Large intestine (tissue), 3 donors: ENCODE measurements around the gene TRIM33. TPM values are rescaled to one million over a fixed set of nuclear protein-coding genes. Genes with fewer than 3 reads are reported as not detected.
"Not testable (repeated sequence)": the region's sequence is repeated elsewhere in the genome, so short reads cannot be mapped to it uniquely, and the experiment has no call there.

ENCODE experiments used
- DNase-seq, 2 donors: peaks; one replicate each; pipeline versions ENCODE4 v3.0.0 to v3.0.0-alpha.2; 2013
- H3K27ac ChIP-seq: one replicate; pipeline ENCODE4 v1.5.1; 2013; ENCODE audit warnings: low read length
- H3K27me3 ChIP-seq: 2 replicates; pipeline ENCODE4 v1.6.1; 2013; ENCODE audit warnings: low read length; ENCODE audit not compliant: control insufficient read depth, insufficient read depth
- H3K36me3 ChIP-seq: 2 replicates; pipeline ENCODE4 v1.6.1; 2013; ENCODE audit warnings: low read length; ENCODE audit not compliant: control insufficient read depth, insufficient read depth
- H3K4me1 ChIP-seq: one replicate; pipeline ENCODE4 v1.6.1; 2013; ENCODE audit warnings: low read length; ENCODE audit not compliant: control insufficient read depth, insufficient read depth
- H3K4me3 ChIP-seq: one replicate; pipeline ENCODE4 v1.5.1; 2013; ENCODE audit warnings: low read length
- H3K9me3 ChIP-seq: one replicate; pipeline ENCODE4 v1.6.1; 2013; ENCODE audit warnings: mild to moderate bottlenecking, low read depth, low read length, moderate library complexity; ENCODE audit not compliant: control insufficient read depth
- WGBS: methylation state at CpG from one replicate; pipeline ENCODE4 v1.1.5; 2013; ENCODE audit warnings: low lambda C conversion rate; ENCODE audit not compliant: insufficient coverage; 5-methylcytosine and 5-hydroxymethylcytosine counted together
- polyA plus RNA-seq: library from polyadenylated mRNA; unstranded; fragments of 120-200 nt; gene quantifications from one replicate; pipeline ENCODE4 v1.2.1, GENCODE V29; 2013

The TRIM33 gene
- polyA plus RNA-seq, 1 donor: 27.2 TPM

- Histone ChIP-seq H3K27ac (no peak overlapping the region), H3K27me3 (no peaks in the 10 kb centered on the region), H3K9me3 (no peaks in the 10 kb centered on the region), H3K4me1 (no peaks in the 10 kb centered on the region), H3K4me3 (no peak overlapping the region), H3K36me3 (peaks cover 34% of the 10 kb centered on the region)
- no peak for DNase-seq
- WGBS: 67% methylated on average over 1 of the region's 1 CpG
Measured at GRCh38 chr1:114428083-114428754, 82.8 kb downstream of the TRIM33 start.

GRCh38 chr1:114427612-114428011 lies 83.4 kb downstream of the TRIM33 start:
- Histone ChIP-seq H3K9me3 (no peaks in the 10 kb centered on the region), H3K4me3 (no peak overlapping the region), H3K27ac (no peak overlapping the region), H3K36me3 (peaks cover 34% of the 10 kb centered on the region), H3K27me3 (no peaks in the 10 kb centered on the region), H3K4me1 (no peaks in the 10 kb centered on the region)
- WGBS: no CpG with 5 or more reads among the region's 3 CpGs
- DNase-seq: no peak

GRCh38 chr1:114423455-114423854 lies 87.5 kb downstream of the TRIM33 start:
- no peaks in the 10 kb centered on the region for H3K4me1 ChIP-seq
- no peak overlapping the region for H3K4me3 ChIP-seq
- WGBS: 90% methylated on average over 2 of the region's 7 CpGs
- H3K36me3 ChIP-seq: peaks cover 59% of the 10 kb centered on the region
- DNase-seq: no peak
- H3K27me3 ChIP-seq: no peaks in the 10 kb centered on the region
- no peak overlapping the region for H3K27ac ChIP-seq
- H3K9me3 ChIP-seq: no peaks in the 10 kb centered on the region

GRCh38 chr1:114418948-114419347 lies 92.1 kb downstream of the TRIM33 start:
- peaks cover 57% of the 10 kb centered on the region for H3K36me3 ChIP-seq
- not testable (repeated sequence) for H3K4me3 ChIP-seq, DNase-seq, H3K27me3 ChIP-seq, H3K27ac ChIP-seq, H3K4me1 ChIP-seq, H3K9me3 ChIP-seq
- WGBS: no CpG with 5 or more reads among the region's 7 CpGs

- H3K27me3 ChIP-seq: no peaks in the 10 kb centered on the region
- H3K4me1 ChIP-seq: no peaks in the 10 kb centered on the region
- peak in 1 of 2 donors; percentile 3 for DNase-seq
- H3K9me3 ChIP-seq: no peaks in the 10 kb centered on the region
- WGBS: 88% methylated on average over 3 of the region's 4 CpGs
- no peak overlapping the region for H3K4me3 ChIP-seq
- no peak overlapping the region for H3K27ac ChIP-seq
- H3K36me3 ChIP-seq: peaks cover 20% of the 10 kb centered on the region
Measured at GRCh38 chr1:114397601-114398000, 113.4 kb downstream of the TRIM33 start.

- Histone ChIP-seq H3K4me1 (no peaks in the 10 kb centered on the region), H3K36me3 (peaks cover 22% of the 10 kb centered on the region), H3K27me3 (no peaks in the 10 kb centered on the region), H3K4me3 (no peak overlapping the region), H3K27ac (no peak overlapping the region), H3K9me3 (no peaks in the 10 kb centered on the region)
- WGBS: 100% methylated on average over 1 of the region's 1 CpG
- DNase-seq: no peak
Measured at GRCh38 chr1:114395863-114396262, 115.1 kb downstream of the TRIM33 start.

GRCh38 chr1:114390960-114391359 lies 120.0 kb downstream of the TRIM33 start:
- Histone ChIP-seq H3K27ac (no peak overlapping the region), H3K9me3 (no peaks in the 10 kb centered on the region), H3K4me1 (no peaks in the 10 kb centered on the region), H3K27me3 (no peaks in the 10 kb centered on the region), H3K4me3 (no peak overlapping the region), H3K36me3 (peaks cover 10% of the 10 kb centered on the region)
- DNase-seq: no peak

- WGBS: 88% methylated on average over 3 of the region's 4 CpGs
- H3K27ac ChIP-seq: no peak overlapping the region
- DNase-seq: no peak
- no peaks in the 10 kb centered on the region for H3K9me3 ChIP-seq
- H3K4me3 ChIP-seq: no peak overlapping the region
- H3K4me1 ChIP-seq: no peaks in the 10 kb centered on the region
- no peaks in the 10 kb centered on the region for H3K27me3 ChIP-seq
- H3K36me3 ChIP-seq: peaks cover 10% of the 10 kb centered on the region
Measured at GRCh38 chr1:114390361-114390760, 120.6 kb downstream of the TRIM33 start.

- no peak overlapping the region for H3K27ac ChIP-seq
- H3K27me3 ChIP-seq: no peaks in the 10 kb centered on the region
- H3K4me1 ChIP-seq: no peaks in the 10 kb centered on the region
- 60% methylated on average over 1 of the region's 1 CpG for WGBS
- no peak for DNase-seq
- no peak overlapping the region for H3K4me3 ChIP-seq
- peaks cover 5% of the 10 kb centered on the region for H3K9me3 ChIP-seq
- peaks cover 8% of the 10 kb centered on the region for H3K36me3 ChIP-seq
Measured at GRCh38 chr1:114388432-114389003, 122.5 kb downstream of the TRIM33 start.

- not testable (repeated sequence) for DNase-seq, H3K9me3 ChIP-seq, H3K27ac ChIP-seq, H3K27me3 ChIP-seq, H3K36me3 ChIP-seq, H3K4me1 ChIP-seq, H3K4me3 ChIP-seq
- no CpG with 5 or more reads among the region's 6 CpGs for WGBS
Measured at GRCh38 chr1:114387585-114387984, 123.4 kb downstream of the TRIM33 start.

GRCh38 chr1:114387010-114387360 lies 124.0 kb downstream of the TRIM33 start:
- Histone ChIP-seq H3K4me3 (no peak overlapping the region), H3K9me3 (peaks cover 5% of the 10 kb centered on the region), H3K4me1 (no peaks in the 10 kb centered on the region), H3K36me3 (peaks cover 3% of the 10 kb centered on the region), H3K27ac (no peak overlapping the region), H3K27me3 (no peaks in the 10 kb centered on the region)
- no peak for DNase-seq
- WGBS: no CpG with 5 or more reads among the region's 1 CpG
